GM18873 (cell line): ENCODE data around the gene RNU6-9.

Experiments used
- ATAC-seq: cut with Tn5 transposase; IDR thresholded peaks from one replicate; pipeline ENCODE4 v1.9.1; 2021; ENCODE audit warnings: mild to moderate bottlenecking, moderate library complexity, moderate number of reproducible peaks; ENCODE audit not compliant: unreplicated experiment, low FRiP score

The RNU6-9 gene

DNA sequence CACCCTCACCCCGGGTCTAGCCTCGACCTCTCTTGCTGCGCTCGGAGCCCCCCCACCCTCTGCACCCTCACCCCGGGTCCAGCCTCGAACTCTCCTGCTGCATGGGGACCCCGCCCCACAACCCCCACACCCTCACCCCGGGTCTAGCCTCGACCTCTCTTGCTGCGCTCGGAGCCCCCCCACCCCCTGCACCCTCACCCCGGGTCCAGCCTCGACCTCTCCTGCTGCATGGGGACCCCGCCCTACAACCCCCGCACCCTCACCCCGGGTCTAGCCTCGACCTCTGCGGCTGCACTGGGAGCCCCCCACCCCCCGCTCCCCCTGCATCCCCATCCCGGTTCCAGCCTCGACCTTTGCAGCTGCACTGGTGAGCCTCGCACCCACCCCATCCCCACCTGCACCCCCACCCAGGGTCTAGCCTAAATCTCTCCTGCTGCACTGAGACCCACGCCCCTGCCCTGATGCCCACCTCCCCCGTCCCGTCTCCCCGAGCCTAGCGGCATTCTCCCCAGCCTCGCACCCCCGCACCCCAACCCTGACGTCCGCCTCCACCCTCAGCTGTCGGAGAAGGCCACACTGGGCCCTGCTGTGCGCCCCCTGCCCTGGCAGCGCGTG, 32.0 kb upstream of the RNU6-9 start:
- no peak for ATAC-seq

DNA sequence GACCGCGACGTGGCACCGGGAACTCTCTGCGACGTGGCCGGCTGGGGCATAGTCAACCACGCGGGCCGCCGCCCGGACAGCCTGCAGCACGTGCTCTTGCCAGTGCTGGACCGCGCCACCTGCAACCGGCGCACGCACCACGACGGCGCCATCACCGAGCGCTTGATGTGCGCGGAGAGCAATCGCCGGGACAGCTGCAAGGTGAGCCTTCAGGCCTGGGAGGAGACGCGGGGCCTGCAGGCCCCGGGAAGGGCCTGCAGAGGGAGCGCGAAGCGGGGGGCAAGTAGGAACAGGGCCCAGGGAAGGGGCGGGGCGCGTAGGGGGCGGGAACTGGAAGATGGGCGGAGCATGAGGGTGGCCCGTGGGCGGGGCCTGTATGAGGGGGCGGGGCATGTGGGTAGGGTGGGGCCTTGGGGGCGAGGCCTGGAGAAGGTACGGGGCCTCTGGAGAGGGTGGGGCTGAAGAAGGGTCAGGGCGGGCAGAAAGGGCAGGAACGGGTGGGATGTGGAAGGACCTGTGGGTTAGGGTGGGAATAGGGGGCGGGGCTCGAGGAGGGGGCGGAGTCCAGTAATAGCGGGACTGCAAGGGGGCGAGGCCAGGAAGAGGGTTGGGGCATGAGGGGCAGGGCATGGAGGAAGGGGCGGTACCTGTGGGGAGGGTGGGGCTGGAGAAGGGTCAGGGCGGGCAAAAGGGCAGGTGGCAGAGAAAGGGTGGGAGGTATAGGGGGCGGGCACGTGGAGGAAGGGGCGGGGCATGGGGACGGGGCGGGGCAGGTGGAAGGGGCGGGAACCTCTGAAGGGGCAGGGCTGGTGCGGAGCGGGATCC, 31.3 kb upstream of the RNU6-9 start:
- no peak for ATAC-seq

DNA sequence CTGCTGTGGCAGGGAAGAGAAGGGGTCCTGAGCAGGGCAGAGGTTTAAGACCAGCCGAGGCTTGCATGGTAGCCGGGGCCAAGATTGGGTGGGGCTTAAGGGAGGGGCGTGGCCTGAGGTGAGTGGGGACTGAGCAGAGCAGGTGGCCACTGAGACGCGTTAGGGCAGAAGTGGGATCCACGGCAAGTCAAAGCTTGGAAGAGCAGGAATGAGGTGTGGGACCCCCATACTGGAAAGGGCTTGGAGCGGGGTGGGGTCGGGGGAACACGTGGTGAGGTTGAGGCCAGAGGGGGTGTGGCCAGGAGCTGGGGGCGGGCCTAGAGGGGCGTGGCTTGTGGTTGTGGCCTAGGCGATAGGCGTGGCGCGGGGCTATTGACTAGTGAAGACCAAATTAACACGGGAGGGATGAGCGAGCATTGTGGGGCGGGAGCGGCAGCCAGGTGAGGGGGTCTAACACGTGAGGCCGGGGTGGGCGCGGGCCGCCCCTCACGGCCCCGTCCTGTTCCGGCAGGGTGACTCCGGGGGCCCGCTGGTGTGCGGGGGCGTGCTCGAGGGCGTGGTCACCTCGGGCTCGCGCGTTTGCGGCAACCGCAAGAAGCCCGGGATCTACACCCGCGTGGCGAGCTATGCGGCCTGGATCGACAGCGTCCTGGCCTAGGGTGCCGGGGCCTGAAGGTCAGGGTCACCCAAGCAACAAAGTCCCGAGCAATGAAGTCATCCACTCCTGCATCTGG, 30.5 kb upstream of the RNU6-9 start:
- ATAC-seq = no peak

DNA sequence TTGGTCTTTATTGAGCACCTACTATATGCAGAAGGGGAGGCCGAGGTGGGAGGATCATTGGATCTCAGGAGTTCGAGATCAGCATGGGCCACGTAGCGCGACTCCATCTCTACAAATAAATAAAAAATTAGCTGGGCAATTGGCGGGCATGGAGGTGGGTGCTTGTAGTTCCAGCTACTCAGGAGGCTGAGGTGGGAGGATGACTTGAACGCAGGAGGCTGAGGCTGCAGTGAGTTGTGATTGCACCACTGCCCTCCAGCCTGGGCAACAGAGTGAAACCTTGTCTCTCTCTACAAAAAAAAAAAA, 30.0 kb upstream of the RNU6-9 start:
- ATAC-seq = no peak

DNA sequence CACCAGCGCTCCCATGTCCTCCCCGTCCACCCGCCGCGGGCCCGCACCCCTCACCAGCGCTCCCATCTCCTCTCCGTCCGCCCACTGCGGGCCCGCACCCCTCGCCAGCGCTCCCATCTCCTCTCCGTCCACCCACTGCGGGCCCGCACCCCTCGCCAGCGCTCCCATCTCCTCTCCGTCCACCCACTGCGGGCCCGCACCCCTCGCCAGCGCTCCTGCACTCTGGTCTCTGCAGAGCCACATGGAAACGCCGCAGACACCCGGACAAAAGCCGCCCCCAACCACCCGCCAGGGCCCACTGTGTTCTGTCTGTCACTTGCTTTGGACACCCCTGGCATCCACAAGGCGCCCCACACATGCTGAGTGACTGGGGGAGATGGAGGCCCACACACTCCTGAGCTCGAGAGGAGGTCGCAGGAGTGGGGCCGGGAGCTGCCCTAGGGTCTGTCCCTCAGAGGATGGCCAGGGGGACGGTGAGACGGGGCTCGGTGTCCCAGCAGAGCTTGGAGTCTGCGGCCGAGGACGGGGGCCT, 26.4 kb upstream of the RNU6-9 start:
- no peak for ATAC-seq

DNA sequence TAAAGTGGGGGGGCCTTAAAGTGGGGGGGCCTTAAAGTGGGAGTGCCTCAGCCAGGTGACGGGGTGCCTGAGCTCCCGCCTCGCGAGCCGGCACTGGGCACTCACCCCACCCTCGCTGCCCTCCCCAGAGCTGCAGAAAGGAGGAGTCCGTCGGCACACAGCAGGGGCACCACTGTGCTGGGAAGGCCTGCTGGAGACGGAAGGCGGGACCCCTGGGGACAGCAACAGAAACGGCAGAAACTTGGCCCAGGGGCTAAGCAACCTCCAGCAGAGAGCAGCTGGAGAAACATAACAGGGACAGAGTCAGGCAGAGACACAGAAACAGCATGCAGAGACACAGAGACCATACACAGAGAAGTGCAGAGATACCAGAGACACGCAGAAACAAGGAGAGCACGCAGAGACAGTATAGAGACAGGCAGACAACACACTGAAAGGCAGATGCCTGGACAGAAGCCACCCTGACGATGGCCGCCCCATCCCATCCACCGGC, 25.9 kb upstream of the RNU6-9 start:
- ATAC-seq = no peak

DNA sequence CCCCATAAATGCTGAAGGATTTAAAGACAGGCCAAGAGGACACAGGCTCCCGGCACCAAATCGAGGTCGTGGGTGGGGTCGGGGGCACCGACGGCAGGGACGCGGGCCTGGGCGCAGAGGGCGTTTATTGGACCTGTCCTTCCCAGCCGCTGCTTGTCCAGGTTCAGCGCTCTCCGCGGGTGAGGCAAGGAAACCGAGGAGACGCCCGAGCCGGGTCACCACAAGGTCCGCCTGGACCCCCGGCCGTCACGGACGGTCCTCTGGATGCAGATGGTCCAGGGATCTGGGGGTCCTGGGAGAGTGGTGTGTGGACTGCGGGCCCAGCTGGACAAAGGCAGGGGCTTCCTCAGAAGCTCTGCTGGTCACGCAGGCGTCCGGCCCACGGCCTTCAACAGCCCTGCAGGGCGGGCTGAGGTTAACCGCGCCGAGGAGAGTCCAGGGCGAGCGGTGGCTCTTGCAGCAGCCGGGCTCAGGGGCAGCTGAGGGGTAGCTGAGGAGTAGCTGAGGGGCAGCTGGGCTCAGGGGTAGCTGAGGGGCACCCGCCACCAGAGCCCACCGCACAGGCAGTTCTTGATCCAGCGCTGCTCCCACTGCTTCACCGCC, 25.3 kb upstream of the RNU6-9 start:
- ATAC-seq = no peak

DNA sequence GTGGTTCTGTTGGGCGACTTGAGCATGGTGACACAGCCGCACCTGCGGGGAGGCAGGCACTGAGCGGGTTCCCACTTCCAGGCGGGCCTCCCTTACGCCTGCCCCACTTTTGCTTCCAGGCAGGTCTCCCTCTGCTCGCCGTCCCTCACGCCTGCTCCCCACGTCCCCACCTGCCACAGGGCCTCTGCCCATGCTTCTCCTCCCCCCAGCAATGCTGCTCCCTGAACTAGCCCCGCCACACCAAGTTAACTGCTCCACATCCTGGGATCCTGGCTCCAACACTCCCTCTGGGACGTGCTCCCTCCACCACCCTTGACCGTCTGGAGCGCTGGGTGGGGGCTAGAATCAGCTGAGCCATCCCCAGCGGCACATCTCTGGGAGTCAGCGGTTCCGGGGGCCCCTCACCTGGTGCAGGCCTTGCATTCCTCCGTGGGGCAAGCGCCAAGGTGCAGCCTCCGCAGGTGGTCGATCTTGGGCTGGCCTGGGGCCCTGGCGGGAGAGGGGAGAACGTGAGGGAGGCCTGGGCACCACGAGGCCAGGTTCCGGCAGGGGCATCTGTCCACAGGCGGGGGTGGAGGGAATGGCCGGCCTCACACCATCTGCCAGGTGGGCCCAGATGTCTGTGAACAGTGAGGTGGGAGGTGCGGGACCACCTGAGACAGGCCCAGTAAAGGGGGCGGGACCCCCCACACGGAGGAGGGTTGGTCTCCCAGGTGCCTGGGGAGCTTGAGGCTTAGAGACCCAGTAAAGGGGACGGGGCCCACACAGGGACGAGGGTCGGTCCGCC, 24.6 kb upstream of the RNU6-9 start:
- no peak for ATAC-seq

DNA sequence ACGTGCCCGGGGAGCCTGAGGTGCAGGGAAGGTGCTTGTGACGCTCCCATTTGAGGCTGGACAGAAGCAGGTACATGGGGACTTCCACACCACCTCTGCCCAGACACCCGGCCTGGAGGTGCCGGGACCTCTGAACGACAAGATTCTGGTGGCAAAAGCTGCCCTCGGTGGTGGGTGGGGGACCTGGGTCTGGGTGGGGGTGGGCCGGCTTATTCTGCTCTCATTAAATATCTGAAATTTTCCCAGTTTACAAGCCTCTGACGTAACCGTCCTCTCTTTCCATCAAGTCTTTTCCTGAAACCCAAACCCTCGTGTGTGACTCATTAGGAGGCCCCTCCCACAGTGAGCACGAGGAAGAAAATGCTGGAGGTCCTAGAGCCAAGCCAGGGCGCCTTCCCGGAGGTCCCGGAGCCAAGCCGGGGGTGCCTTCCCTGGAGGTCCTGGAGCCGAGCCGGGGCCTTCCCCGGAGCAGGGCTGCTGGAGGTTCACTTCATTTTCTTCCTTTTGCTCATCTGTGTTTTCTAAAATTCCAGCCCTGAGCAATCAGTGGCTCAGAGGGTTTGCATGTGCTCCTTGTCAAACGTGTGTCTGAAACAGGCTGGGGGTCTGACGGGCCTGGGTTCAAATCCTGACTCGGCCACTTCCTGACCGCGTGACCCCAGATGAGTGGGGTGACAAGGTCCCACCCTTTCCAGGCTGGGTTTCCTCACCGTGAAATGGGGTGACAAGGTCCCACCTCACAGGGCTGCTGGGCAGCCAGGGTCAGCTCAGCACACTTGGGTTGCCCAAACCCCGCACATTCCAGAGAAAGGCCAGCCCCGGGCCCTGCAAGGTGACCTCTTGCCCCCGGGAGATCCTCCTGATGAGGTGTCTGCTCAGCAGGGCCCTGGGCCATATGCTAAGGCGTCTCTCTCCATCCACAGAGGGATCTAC, 23.8 kb upstream of the RNU6-9 start:
- no peak for ATAC-seq

DNA sequence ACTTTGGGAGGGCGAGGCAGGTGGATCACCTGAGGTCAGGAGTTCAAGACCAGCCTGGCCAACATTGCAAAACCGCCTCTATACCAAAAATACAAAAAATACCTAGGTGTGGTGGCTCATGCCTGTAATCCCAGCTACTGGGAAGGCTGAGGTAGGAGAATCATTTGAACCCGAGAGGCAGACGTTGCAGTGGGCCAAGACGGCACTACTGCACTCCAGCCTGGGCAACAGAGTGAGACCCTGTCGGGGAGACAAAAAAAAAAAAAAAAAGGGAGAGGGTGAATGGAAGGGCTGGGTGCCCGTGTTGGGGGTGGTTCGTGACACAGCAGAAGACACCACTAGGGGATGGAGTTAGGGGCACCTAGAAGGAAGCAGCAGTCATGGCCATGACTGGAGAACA, 23.0 kb upstream of the RNU6-9 start:
- no peak for ATAC-seq

DNA sequence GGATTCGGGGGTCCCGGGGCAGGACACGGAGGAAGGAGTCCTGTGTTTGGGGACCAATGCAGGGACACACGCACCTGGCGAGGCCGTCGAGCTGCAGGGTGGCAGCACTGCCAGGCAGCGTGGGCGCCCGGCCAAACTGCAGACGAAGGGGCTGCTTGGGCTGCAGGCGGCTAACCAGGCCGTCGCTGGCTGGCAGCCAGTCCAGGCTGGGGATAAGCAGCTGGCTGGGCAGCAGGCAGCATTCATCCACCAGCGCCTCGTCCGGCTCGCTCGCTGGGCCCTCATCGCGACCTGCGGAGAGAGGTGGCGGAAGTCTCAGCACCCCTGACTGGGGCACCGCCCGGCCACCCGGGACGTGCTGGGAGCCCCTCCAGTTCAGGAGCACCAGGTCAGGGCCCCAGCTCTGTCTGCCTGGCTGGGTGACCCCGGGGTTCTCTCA, 22.3 kb upstream of the RNU6-9 start:
- ATAC-seq = no peak

DNA sequence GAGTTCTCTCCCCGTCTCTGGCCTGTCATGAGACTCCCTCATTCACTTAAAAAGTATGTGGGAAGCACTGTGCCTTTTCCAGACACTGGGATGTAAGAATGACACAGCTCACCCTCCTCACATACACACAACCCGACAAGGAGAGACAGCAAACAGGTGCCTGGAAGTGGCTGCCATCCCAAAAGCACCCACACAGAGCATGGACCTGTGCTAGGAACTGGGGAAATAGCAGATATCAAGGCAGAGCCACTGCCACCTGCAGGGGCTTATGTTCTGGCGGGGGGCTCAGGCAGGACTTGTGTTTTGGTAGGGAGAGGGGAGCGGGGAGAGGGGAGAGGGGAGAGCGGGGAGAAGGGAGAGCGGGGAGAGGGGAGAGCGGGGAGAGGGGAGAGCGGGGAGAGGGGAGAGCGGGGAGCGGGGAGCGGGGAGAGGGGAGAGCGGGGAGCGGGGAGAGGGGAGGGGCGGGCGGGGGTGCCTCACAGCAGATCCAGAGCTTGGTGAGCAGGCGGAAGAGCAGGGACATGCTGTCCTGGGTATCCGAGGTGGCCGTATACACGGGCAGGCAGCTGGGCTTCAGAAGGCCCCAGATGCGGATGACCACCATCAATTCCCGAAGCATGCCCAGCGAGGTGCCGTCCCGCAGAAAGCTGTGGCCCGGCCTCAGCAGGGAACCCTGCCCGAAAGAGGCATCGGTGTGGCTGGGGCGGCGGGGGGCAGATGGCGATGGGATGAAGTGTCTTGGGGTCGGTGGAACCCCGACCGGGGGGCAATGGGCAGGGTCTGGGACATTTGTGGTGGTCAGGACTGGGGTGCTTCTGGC, 21.6 kb upstream of the RNU6-9 start:
- ATAC-seq = no peak

DNA sequence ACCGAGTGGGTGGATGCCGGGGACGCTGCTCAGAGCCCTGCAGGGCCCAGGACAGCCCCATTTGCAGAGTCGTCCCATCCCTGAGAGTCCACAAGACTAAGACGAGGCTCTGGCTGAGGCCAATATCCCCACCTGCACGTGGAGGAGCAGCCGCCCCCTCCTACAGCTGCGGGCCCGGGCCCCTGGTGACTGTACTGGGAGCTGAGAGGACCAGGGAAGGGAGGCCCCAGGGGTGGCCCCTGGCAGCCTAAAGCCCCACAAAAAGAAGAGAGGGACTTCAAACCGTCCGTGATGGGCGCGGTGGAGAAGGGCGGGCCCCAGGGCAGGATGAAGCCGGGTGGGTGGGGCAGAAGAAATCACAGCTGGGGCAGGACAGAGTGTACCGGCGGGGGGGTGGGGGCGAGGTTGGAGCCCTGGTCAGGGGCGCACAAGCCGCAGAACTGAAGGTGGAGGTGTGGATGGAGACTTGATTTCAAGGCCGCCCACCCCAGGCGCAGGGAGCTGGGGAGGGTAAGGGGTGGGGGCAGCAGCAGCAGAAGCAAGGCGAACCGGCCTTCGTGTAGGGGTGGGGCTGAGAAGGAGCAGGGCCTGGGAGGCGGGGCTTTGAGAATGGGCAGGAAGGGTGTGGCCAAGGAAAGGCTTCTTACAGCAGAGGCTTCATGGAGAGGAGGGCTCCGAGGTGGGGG, 20.9 kb upstream of the RNU6-9 start:
- ATAC-seq = no peak

DNA sequence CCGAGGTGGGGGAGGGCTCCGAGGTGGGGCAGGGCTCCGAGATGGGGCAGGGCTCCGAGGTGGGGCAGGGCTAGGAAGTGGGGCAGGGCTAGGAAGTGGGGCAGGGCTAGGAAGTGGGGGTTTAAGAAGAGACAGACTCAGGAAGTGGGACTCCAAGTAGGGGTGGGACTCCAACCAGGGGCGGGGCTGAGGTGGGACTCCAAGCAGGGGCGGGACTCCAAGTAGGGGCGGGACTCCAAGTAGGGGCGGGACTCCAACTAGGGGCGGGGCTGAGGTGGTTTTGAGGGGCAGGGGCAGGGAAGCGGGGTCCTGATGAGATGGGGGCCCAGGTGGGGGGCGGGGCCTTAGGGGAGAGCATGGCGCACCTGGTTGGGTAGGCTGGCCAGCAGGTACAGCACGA, 20.2 kb upstream of the RNU6-9 start:
- no peak for ATAC-seq

DNA sequence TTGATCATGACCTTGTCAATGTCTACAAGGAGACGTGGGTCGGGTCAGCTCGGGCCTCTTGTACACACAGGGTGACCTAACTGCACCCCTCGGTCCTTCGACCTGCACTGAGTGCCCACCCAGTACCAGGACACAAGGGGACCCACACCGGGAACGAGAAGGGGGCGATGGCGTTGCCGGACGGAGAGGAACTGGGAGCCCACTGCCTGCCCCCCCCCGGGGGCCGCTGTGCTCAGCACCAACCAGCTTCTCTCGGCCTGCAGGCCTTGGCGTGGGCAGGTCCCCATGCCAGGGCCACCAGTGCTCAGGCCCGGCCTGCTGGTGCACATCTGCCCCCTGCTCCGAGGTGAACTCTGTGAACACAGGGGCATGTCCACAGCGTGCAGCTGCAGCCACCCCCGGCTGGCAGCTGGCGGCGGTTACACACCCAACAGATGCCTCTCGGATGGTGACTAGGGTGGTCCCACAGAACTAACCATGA, 19.7 kb upstream of the RNU6-9 start:
- ATAC-seq = no peak

DNA sequence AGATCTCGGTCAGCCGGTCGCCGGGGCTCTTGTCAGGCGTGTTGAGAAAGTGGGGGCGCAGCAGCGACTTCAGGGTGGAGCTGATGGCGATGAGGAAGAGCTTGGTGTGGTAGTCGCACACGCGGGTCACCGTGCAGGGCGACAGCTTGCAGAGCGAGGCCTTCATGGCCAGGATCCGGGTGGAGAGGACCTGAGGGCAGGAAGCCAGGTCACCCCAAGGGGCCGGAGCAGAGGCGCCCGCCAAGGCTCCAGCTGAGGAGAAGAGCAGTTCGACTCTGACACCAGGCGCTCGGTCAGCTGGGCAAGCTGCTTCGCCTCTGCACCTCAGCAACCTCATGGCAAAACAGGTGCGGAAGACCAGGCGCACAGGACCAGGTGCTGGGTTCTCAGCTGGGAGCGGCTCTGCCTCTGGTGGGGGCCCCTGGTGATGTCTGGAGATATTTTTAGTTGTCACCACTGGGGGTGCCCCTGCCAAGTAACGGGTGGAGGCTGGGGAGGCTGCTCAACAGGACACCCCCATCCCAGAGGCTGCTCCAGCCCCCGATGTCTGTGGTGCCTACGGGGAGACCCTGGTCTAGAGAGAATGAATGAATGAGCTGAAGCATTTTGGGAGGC, 17.9 kb upstream of the RNU6-9 start:
- ATAC-seq = no peak

DNA sequence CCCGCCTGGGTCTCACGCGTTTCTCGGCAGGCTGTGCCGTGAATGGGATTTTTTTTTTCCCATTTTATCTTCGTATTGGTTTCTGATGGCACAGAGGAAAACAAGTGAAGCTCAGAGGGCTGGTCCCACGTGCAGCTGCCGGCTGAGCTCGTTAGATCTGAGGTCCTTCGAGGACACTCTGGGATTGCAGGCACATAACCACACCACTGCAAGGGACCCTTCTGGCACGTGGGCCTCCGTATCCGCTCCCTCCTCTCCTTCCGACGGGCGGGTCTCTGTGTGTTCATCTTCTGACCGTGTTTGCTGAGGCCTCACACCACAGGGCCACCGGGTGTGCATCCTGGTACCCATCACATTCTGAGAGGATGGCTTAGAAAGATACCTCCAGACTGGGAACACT, 17.2 kb upstream of the RNU6-9 start:
- ATAC-seq = no peak
